HG02885 (cell line): ENCODE data around the gene WDR72.

Source experiments
- ATAC-seq: cut with Tn5 transposase; IDR thresholded peaks from one replicate; pipeline ENCODE4 v1.9.1; 2021; ENCODE audit warnings: mild to moderate bottlenecking; ENCODE audit not compliant: unreplicated experiment, poor library complexity

The WDR72 gene

DNA sequence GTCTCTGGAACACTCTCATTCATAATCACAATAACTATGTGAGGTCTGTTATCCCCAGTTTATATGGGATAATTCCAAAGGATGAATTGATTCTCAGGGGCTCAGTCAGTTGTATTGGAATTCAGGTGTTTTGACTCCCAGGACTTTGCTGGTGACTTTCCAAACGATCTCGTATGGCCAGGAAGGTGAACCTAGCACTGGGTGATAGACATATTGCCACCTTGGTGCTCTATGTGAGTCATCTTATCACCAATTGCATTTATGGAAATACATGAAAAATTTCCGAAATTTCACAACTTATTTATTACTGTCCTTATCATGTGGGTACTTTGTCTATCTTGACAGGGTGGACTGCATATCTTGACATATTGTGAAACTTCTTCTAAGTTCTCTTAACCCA lies 287.3 kb downstream of the WDR72 start:
- no peak for ATAC-seq

DNA sequence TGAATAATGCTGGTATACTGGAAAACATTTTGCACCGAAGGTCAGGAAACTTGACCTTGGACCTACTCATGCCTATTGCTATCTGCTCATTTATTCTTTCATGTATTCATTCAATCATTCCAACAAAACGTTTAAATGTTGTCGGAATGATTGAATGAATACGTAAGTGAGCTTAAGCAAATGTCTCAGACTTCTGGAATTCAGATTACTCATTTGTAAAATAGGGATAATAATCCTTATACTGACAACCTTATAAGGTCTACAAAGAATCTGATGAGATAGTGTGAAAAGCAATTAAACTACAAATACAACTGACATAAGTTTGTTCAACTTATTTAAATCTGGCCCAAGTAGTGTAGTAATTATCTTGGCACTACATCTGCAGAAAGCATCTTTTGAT lies 288.7 kb downstream of the WDR72 start:
- no peak for ATAC-seq

GRCh38 chr15:53469422-53469821 lies 290.0 kb downstream of the WDR72 start:
- no peak for ATAC-seq
